Tibial artery (tissue), 4 donors: Measurements from ENCODE around the gene CALML3.

ENCODE experiments used
- DNase-seq, 2 donors: peaks; one replicate each; pipeline ENCODE4 v3.0.0-alpha.2; 2019
- H3K27ac ChIP-seq, 2 donors: fragments of 200-600 bp; sonication (generic) in 1 of 2; 1 replicate in 1 of 2; 2 replicates in 1 of 2; pipeline ENCODE4 v1.5.1; 2018 to 2019; ENCODE audit warnings: mild to moderate bottlenecking in 1 of 2
- H3K27me3 ChIP-seq, 2 donors: fragments of 200-600 bp; sonication (generic) in 1 of 2; one replicate each; pipeline versions ENCODE4 v1.5.1 to v1.6.0; 2016 to 2019
- H3K36me3 ChIP-seq, 3 donors: fragments of 200-600 bp; sonication (generic) in 2 of 3; one replicate each; pipeline ENCODE4 v1.5.1; 2016 to 2019; ENCODE audit warnings: mild to moderate bottlenecking in 2 of 3
- H3K4me1 ChIP-seq, 4 donors: fragments of 200-600 bp; sonication (generic) in 2 of 4; 1 replicate in 3 of 4; 2 replicates in 1 of 4; pipeline ENCODE4 v1.5.1; 2016 to 2019
- H3K4me3 ChIP-seq, 2 donors: fragments of 200-600 bp; sonication (generic) in 1 of 2; 1 replicate in 1 of 2; 2 replicates in 1 of 2; pipeline ENCODE4 v1.5.1; 2018 to 2019; ENCODE audit warnings: mild to moderate bottlenecking in 2 of 2
- H3K9me3 ChIP-seq, 3 donors: fragments of 200-600 bp; sonication (generic) in 1 of 3; one replicate each; pipeline ENCODE4 v1.5.1; 2016 to 2019
- CTCF ChIP-seq, 2 experiments: fragments of 200-600 bp in 1 of 2; fragments of 450-650 bp in 1 of 2; IDR thresholded peaks; one replicate each; pipeline ENCODE4 v1.5.1; 2017 to 2019; ENCODE audit warnings: antibody characterized with exemption in 2 of 2, mild to moderate bottlenecking in 1 of 2, moderate library complexity in 1 of 2
- intact Hi-C: fragments of 100-400 bp; cut with DNase I; formaldehyde crosslinking; loops from one replicate; pipeline ENCODE4 v1.15.0; 2023; ENCODE audit warnings: low total_unique reads

CALML3 gene

DNA sequence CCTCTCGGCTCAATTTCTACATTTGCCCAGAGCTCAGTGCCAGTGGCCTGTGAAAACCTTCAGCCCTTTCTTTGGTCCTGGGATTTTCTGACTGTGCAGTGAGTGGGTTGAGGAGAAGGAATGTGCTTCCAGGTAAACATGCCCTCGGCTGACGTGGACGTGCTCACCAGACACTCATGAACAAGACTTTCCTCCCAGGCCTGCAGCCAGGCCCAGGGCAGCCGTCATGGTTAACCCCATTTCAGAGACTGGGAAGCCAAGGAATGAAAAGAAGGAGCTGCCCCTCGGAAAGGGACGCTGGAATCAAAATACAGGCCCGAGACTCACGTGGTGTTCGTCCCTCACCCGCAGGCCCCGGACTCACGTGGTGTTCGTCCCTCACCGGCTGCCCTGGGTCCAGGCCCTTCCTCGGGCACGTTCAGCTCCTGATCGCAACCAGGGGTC, 16.6 kb upstream of the CALML3 start:
- no peak for TF ChIP-seq CTCF (IDR thresholded peaks at IDR 0.05)
- H3K27ac ChIP-seq: no peak overlapping the region

GRCh38 chr10:5508786-5509185, 16.0 kb upstream of the CALML3 start:
- H3K27me3 ChIP-seq: no peaks in the 10 kb centered on the region
- TF ChIP-seq CTCF (IDR thresholded peaks at IDR 0.05): no peak
- H3K4me1 ChIP-seq: peaks cover 0 to 12% (median 0%) of the 10 kb centered on the region in 4 donors
- H3K4me3 ChIP-seq: no peak overlapping the region
- no peak overlapping the region for H3K27ac ChIP-seq
- intact Hi-C loops: no loop called here
- DNase-seq: peak in 1 of 2 donors; percentile 15
- no peaks in the 10 kb centered on the region for H3K9me3 ChIP-seq
- H3K36me3 ChIP-seq: no peaks in the 10 kb centered on the region

More for the DNA sequence above, 16.6 kb upstream of the CALML3 start:
- Histone ChIP-seq H3K4me1 (peaks cover 0 to 12% (median 0%) of the 10 kb centered on the region in 4 donors), H3K4me3 (no peak overlapping the region), H3K9me3 (no peaks in the 10 kb centered on the region), H3K27me3 (no peaks in the 10 kb centered on the region), H3K36me3 (no peaks in the 10 kb centered on the region)
- intact Hi-C loops: no loop called here
- peak in 1 of 2 donors; percentile 61 for DNase-seq

- Histone ChIP-seq H3K9me3 (no peaks in the 10 kb centered on the region), H3K4me1 (peaks cover 0 to 12% (median 0%) of the 10 kb centered on the region in 4 donors), H3K27me3 (no peaks in the 10 kb centered on the region), H3K36me3 (no peaks in the 10 kb centered on the region), H3K4me3 (no peak overlapping the region), H3K27ac (no peak overlapping the region)
- peak in 1 of 2 donors; percentile 35 for DNase-seq
- intact Hi-C loops: no loop called here
- TF ChIP-seq CTCF (IDR thresholded peaks at IDR 0.05): no peak
Measured at GRCh38 chr10:5509236-5509635, 15.5 kb upstream of the CALML3 start.

DNA sequence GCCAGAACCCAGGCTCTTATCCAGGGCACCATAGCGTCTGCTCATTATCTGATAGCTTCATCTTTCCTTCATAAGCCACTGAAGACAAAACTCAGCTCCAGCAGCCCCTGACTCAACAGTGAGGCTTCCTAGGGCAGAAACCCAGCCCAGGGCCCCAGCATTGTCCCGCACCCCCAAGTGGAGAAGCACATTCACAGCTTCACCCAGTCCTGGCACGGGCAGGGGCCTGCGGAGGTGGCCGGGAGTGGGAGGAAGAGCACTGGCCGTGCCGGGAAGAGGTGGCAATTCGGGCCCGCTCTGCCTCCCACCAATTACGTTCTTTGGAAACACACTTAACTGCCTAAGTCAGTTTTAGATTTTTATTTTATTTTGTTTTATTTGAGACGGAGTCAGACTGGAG, 15.1 kb upstream of the CALML3 start:
- no peak overlapping the region for H3K4me3 ChIP-seq
- H3K27me3 ChIP-seq: no peaks in the 10 kb centered on the region
- H3K27ac ChIP-seq: no peak overlapping the region
- no peaks in the 10 kb centered on the region for H3K9me3 ChIP-seq
- H3K36me3 ChIP-seq: no peaks in the 10 kb centered on the region
- intact Hi-C loops: no loop called here
- peaks cover 0 to 9% (median 0%) of the 10 kb centered on the region in 4 donors for H3K4me1 ChIP-seq
- peak in 1 of 2 donors; percentile 21 for DNase-seq
- no peak for TF ChIP-seq CTCF (IDR thresholded peaks at IDR 0.05)

- intact Hi-C loops: no loop called here
- DNase-seq: peak; percentile 15 to 59
- Histone ChIP-seq H3K27ac (no peak overlapping the region), H3K4me3 (no peak overlapping the region), H3K36me3 (no peaks in the 10 kb centered on the region), H3K9me3 (no peaks in the 10 kb centered on the region), H3K4me1 (peaks cover 0 to 9% (median 0%) of the 10 kb centered on the region in 4 donors), H3K27me3 (no peaks in the 10 kb centered on the region)
- TF ChIP-seq CTCF (IDR thresholded peaks at IDR 0.05): no peak
Measured at GRCh38 chr10:5510281-5511072, 14.3 kb upstream of the CALML3 start.
